PC-9 (cell line): ENCODE results near the gene CTNND2. TPM values are rescaled to one million over a fixed set of nuclear protein-coding genes. Genes with fewer than 3 reads are reported as not detected.

Experiments used
- BruUV-seq: library from RNA; stranded (reverse); fragments of 400-500 nt; replicated peaks from 2 replicates; lab custom pipeline; 2021; lab: Mats Ljungman, UMichigan
- CTCF ChIA-PET: fragments of 300-600 bp; sonication (Branson Sonifier 250); formaldehyde crosslinking; loops from one replicate; lab custom pipeline; 2022; ENCODE audit warnings: antibody characterized with exemption; lab: Charles Lee
- POLR2A ChIA-PET: fragments of 300-600 bp; sonication (Branson Sonifier 250); formaldehyde crosslinking; loops from one replicate; lab custom pipeline; 2022; ENCODE audit warnings: antibody characterized with exemption; ENCODE audit not compliant: unreplicated experiment; lab: Charles Lee
- DNase-seq, 2 experiments: peaks; one replicate each; pipeline versions ENCODE4 v3.0.0 to v3.0.0-alpha.2; 2015 to 2022; ENCODE audit warnings: mixed read lengths in 1 of 2
- H2AFZ ChIP-seq: fragments of 200-600 bp; sonication (generic); 2 replicates; pipeline ENCODE4 v1.8.1; 2017; ENCODE audit warnings: antibody characterized with exemption
- H3F3A ChIP-seq: fragments of 200-600 bp; sonication (generic); 2 replicates; pipeline ENCODE4 v1.8.1; 2017; ENCODE audit warnings: antibody characterized with exemption, mild to moderate bottlenecking, low read depth; ENCODE audit not compliant: insufficient read depth
- H3K27ac ChIP-seq: fragments of 200-600 bp; sonication (generic); 2 replicates; pipeline ENCODE4 v1.6.1; 2016; ENCODE audit warnings: mixed run types
- H3K27me3 ChIP-seq: fragments of 200-600 bp; sonication (generic); 2 replicates; pipeline ENCODE4 v1.6.1; 2016; ENCODE audit warnings: low read depth, mixed run types; ENCODE audit not compliant: insufficient read depth
- H3K36me3 ChIP-seq: fragments of 200-600 bp; sonication (generic); 2 replicates; pipeline ENCODE4 v1.6.1; 2016; ENCODE audit warnings: low read depth, mixed run types
- H3K4me1 ChIP-seq: fragments of 200-600 bp; sonication (generic); replicated peaks from 2 replicates; pipeline ENCODE4 v1.6.1; 2016; ENCODE audit warnings: mixed run types; ENCODE audit not compliant: insufficient read depth
- H3K4me2 ChIP-seq: fragments of 200-600 bp; sonication (generic); 2 replicates; pipeline ENCODE4 v1.6.1; 2017; ENCODE audit warnings: mixed run types
- H3K4me3 ChIP-seq: fragments of 200-600 bp; sonication (generic); 2 replicates; pipeline ENCODE4 v1.6.1; 2016; ENCODE audit warnings: mixed run types
- H3K79me2 ChIP-seq: fragments of 200-600 bp; sonication (generic); 2 replicates; pipeline ENCODE4 v1.6.1; 2017; ENCODE audit warnings: low read depth, mixed run types
- H3K9me2 ChIP-seq: fragments of 200-600 bp; sonication (generic); 2 replicates; pipeline ENCODE4 v1.8.1; 2017; ENCODE audit warnings: mild to moderate bottlenecking; ENCODE audit not compliant: insufficient read depth
- H3K9me3 ChIP-seq: fragments of 200-600 bp; sonication (generic); 2 replicates; pipeline ENCODE4 v1.8.1; 2016; ENCODE audit warnings: low read depth; ENCODE audit not compliant: insufficient read depth
- H4K20me1 ChIP-seq: fragments of 200-600 bp; sonication (generic); 2 replicates; pipeline ENCODE4 v1.8.1; 2017; ENCODE audit not compliant: insufficient read depth
- EZH2 ChIP-seq: fragments of 200-600 bp; sonication (generic); IDR thresholded peaks from 2 replicates; pipeline ENCODE4 v1.8.0; 2017; ENCODE audit warnings: antibody characterized with exemption, low read depth
- intact Hi-C: fragments of 100-400 bp; cut with micrococcal nuclease; formaldehyde crosslinking; loops from one replicate; pipeline ENCODE4 v1.10.0; 2022; ENCODE audit not compliant: unreplicated experiment
- total RNA-seq: library from RNA; stranded (reverse); gene quantifications from 2 replicates; pipeline ENCODE4 v1.2.3, GENCODE V29; 2021
- TF ChIP-seq, protein P1 (sequence below): fragments of 200-600 bp; sonication (generic); conservative IDR thresholded peaks from 2 replicates; pipeline ENCODE4 v1.6.1; 2017; ENCODE audit warnings: mixed run types, antibody characterized with exemption, mild to moderate bottlenecking, moderate library complexity

CTNND2 gene
- total RNA-seq, 1 experiment from 2014 or later: not detected

DNA sequence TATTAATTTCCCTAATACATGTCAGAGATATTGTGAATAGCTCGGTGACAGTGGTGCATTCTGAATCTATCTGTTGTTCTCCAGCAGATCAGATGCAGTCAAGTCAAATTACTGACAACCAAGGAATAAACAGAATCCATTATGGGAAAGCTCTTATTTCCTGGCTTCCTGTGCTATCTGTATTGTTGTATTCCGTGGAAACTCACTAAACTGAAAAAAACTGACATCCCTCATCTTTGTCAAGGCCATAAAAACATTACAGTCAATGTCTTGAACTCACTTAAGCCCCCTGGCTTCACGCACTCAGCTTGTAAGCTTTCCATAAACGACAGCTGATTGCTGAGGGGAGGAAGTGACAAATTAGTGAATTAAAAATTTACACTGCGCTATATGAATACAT, 245.9 kb downstream of the CTNND2 start:
- no TSS peak for BruUV-seq
- CTCF ChIA-PET: no interaction called here

DNA sequence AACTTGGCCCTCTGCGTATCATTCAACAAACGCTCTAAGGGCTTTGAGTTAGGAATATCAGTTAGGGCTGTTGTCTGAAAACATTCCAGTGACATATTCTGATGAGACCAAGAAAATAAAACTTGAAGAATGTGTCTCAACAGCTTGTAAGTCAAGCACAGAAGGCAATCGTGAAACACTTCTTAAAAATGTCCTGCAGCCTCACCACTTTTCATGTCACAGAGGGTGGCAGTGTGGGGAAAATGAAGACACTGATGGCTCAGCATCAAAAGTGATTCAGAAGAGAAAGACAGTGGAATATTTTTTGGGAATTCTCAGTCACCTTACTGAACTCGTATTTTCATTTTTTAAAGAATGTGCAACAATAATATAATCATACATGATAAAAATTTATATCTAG, 247.3 kb downstream of the CTNND2 start:
- POLR2A ChIA-PET: no interaction called here
- no peak for DNase-seq
- no peaks in the 10 kb centered on the region for H3K36me3 ChIP-seq
- H3K4me3 ChIP-seq: no peak overlapping the region
- no peaks in the 10 kb centered on the region for H4K20me1 ChIP-seq
- intact Hi-C loops: no loop called here
- no peaks in the 10 kb centered on the region for H3K79me2 ChIP-seq
- CTCF ChIA-PET: no interaction called here
- no peak for TF ChIP-seq EZH2
- TF ChIP-seq, protein P1, sequence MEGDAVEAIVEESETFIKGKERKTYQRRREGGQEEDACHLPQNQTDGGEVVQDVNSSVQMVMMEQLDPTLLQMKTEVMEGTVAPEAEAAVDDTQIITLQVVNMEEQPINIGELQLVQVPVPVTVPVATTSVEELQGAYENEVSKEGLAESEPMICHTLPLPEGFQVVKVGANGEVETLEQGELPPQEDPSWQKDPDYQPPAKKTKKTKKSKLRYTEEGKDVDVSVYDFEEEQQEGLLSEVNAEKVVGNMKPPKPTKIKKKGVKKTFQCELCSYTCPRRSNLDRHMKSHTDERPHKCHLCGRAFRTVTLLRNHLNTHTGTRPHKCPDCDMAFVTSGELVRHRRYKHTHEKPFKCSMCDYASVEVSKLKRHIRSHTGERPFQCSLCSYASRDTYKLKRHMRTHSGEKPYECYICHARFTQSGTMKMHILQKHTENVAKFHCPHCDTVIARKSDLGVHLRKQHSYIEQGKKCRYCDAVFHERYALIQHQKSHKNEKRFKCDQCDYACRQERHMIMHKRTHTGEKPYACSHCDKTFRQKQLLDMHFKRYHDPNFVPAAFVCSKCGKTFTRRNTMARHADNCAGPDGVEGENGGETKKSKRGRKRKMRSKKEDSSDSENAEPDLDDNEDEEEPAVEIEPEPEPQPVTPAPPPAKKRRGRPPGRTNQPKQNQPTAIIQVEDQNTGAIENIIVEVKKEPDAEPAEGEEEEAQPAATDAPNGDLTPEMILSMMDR: no peak
- H2AFZ ChIP-seq: no peak overlapping the region
- no peaks in the 10 kb centered on the region for H3K9me3 ChIP-seq
- no peak overlapping the region for H3K27ac ChIP-seq
- no peaks in the 10 kb centered on the region for H3K27me3 ChIP-seq
- no peak overlapping the region for H3K4me2 ChIP-seq
- BruUV-seq: no TSS peak
- H3K9me2 ChIP-seq: no peaks in the 10 kb centered on the region
- no peaks in the 10 kb centered on the region for H3F3A ChIP-seq
- H3K4me1 ChIP-seq: no peaks in the 10 kb centered on the region

More for the DNA sequence above, 245.9 kb downstream of the CTNND2 start:
- Histone ChIP-seq H3K36me3 (no peaks in the 10 kb centered on the region), H3K27ac (no peak overlapping the region), H3K4me3 (no peak overlapping the region), H2AFZ (no peak overlapping the region), H3K79me2 (no peaks in the 10 kb centered on the region), H3F3A (no peaks in the 10 kb centered on the region), H3K9me3 (no peaks in the 10 kb centered on the region), H3K4me2 (no peak overlapping the region), H3K4me1 (no peaks in the 10 kb centered on the region), H4K20me1 (no peaks in the 10 kb centered on the region), H3K9me2 (no peaks in the 10 kb centered on the region), H3K27me3 (no peaks in the 10 kb centered on the region)
- POLR2A ChIA-PET: no interaction called here
- DNase-seq: no peak
- intact Hi-C loops: no loop called here
- no peak for TF ChIP-seq EZH2
- TF ChIP-seq, protein P1: no peak

DNA sequence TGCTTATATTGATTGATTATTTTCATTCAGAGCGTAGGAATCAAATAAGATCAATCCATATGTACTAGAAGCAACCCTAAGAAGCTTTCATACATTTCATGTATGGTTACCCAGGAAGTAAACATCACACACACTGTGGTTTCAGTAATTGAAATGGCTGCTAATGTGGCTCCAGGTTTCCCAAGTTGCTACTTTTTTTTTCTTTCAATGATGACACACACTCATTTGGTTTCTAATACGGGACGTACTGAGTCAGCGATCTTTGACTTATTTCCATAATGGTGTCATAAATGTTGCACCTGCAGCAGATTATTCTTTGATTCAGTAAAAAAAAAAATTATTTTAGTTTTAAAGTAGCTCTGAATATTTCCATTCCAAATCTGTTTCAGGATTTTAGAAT, 248.6 kb downstream of the CTNND2 start:
- Histone ChIP-seq H2AFZ (no peak overlapping the region), H3K36me3 (no peaks in the 10 kb centered on the region), H3K9me2 (no peaks in the 10 kb centered on the region), H3K4me2 (no peak overlapping the region), H3K27me3 (no peaks in the 10 kb centered on the region), H3K9me3 (no peaks in the 10 kb centered on the region), H3K4me3 (no peak overlapping the region), H3F3A (no peaks in the 10 kb centered on the region), H3K27ac (no peak overlapping the region), H3K4me1 (no peaks in the 10 kb centered on the region), H4K20me1 (no peaks in the 10 kb centered on the region), H3K79me2 (no peaks in the 10 kb centered on the region)
- DNase-seq: no peak
- no TSS peak for BruUV-seq
- TF ChIP-seq, protein P1: no peak
- TF ChIP-seq EZH2: no peak
- intact Hi-C loops: no loop called here
- CTCF ChIA-PET: no interaction called here
- POLR2A ChIA-PET: no interaction called here
